Suppressor macrophage treated with lipopolysaccharide for 1 hour (primary cell): Measurements from ENCODE around the gene GRIP2.
A peak's percentile ranks its signal among the peaks of the same experiment; 100 is the strongest.

Experiments
- DNase-seq, 3 donors: peaks; one replicate each; pipeline ENCODE4 v3.0.0-alpha.2; 2020 to 2022

Gene GRIP2

DNA sequence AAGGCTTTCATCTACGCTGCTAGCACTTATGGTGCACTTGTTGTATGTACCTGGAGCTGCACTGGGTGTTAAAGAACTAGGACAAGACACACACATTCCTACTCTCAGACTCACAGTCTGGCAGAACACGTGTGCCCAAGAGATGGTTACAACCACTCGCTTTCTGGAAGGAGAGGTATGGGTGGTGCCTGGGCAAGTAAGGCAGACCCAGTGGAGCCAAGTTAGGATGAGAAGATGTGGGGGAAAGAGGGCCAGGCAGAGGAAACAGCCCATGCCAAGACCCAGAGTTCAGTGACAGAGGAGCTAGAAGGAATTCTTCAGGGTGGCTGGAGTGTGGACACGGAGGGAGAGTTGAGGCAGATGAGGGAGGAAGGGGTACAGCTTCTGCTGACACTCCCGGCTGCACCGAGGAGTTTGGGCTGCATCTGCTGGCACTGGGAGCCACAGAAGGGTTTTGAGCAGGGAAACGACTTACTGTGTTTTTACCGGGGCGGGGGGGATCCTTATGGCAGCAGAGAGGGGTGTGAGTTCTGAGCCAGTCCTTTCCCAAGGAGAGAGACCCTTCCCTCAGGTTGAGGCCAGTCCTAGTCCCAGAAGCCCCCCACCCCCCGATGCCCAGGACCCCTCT is 59.0 kb downstream of the GRIP2 start:
- no peak for DNase-seq

- DNase-seq: no peak
Observed at GRCh38 chr3:14480207-14481017, 59.7 kb downstream of the GRIP2 start.

- DNase-seq: no peak
Observed at GRCh38 chr3:14479591-14479990, 60.6 kb downstream of the GRIP2 start.

DNA sequence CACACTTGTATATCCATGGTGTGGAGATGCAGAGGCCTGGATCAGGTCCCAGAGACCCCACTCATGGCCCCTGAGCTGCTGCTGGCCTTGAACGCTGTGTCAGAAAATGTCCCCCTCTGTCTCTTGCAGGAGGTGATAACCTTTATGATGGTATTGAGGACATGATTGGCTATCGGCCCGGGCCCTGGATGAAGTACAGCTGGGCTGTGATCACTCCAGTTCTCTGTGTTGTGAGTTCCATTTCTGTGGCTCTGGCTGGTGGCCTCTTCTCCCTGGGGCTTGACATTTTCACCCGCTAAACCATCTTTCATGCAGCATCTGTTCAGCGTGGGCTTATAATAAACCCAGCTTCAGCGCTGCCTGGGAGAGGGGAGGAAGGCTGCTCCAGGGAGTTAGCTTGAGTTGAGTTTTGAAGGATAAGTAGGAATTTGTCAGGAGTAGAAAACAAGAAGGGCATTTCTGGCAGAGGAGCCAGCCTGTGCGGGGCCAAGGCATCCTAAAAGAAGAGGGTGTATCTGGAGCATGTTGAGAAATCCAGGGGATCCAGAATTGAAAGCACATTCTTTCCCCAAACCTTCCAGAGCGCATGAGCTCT is 61.1 kb downstream of the GRIP2 start:
- no peak for DNase-seq

GRCh38 chr3:14477311-14477935 is 62.7 kb downstream of the GRIP2 start:
- no peak for DNase-seq

- no peak for DNase-seq
Observed at GRCh38 chr3:14476583-14477265, 63.4 kb downstream of the GRIP2 start.

DNA sequence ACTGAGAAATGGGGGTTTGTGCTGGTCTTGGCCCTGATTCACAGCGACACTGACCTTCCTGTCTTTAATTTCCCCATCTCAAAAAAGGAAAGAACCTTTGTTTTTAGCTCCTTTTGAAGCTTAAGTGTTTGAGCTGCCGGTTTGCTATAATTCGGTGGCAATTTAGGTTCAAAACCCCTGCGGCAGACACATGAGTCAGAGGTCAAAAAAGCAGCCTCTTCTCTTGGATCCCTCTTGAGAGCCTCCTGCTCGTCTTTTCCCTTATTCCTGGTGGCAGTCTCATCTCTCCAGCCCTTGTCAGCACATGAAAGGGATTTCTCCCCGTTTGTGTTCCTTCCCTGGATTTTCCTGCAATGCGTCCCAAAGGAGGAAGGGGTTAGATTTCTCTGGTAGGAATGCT is 64.5 kb downstream of the GRIP2 start:
- DNase-seq: no peak

DNA sequence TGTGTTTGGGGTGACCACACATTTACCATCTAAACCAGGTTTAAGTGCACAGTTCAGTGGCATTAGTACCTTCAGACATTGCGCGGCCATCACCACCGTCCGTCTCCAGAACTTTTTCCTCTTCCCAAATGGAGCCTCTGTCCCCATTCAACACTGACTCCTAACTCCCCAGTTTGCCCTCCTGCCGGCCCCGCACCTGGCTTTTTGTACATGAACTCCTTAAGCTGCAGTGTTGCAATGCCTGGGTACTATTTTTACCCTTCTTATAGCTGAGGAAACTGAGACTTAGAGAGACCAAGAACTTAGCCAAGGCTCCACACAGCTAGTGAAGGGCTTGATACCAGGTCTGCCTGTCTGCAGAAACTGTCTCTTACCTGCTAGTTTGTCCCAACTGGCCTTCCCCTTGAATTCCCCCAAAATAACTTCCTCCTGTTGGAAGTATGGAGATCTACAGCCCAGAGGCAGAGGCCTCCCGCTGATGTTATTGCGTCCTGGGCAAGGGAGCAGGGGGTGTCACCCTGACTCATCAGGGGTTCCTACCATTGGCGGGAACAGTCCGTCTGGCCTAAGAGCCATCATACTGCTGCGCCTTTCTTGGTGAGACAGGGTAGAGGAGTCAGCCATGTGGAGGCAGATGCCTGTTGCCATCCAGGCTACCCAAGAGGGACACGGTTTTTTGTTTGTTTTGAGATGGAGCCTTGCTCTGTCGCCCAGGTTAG is 65.6 kb downstream of the GRIP2 start:
- DNase-seq: no peak

- no peak for DNase-seq
Observed at GRCh38 chr3:14473411-14473891, 66.7 kb downstream of the GRIP2 start.

DNA sequence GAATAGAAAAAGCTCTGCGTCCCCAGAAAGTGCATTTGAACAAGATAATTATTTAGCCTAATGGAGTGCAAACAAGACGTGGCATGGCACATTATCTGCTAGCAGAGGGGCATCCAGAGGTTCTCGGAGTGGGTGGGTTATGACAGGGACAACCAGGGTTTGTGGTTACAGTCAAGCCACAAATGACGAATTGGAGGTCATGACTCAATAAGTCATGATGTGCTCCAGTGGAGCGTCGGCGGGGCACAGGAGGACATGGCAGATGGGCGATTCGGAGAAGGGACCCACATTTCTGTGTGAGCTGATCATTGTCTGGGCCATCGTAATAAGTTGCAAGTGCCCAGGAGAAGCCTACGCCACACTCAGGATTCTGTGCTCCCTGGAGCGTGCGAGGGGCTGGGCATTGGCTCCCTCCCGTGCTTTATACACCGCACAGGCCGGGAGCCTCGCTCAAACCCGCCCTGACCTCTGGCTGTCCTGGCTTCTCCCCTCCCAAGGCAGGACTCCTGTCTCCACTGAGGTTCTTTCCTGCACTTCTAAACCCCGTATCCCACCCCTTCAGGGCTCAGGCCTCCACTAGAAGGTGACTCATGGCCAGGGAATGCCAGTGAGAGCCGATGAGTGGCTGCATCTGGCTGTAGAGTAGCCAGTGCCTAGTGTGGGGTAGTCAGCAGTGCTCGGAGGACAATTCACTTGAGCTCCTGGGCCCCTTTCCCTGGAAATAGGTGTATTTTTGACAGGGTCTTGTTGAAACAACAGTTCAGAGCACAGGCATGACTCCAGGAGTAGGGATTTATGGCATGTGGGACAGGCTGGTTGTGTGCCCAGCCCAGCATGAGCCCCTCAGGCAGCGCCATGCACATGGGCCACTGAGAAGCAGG is 67.4 kb downstream of the GRIP2 start:
- peak; percentile 77 to 80 (median 78) for DNase-seq

DNA sequence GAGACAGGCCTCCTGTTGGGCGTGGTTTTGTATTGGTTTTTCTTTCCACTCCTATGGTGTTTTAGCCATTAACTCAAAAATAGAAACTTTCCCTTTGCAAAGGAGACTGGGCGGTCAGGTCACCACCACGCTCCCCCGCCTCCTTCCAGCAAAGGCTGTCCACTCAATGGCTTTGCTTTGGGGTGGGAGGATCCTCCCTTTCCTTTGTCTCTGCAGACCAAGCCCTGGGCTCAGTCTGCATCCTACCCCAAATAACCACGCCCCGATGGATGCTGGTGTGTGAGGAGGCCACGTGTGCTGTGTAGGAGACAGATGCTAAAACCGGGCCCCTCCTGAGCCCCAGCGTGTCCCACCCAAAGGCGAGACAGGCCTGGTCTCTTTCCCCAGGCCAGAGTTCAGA is 68.5 kb downstream of the GRIP2 start:
- no peak for DNase-seq

DNA sequence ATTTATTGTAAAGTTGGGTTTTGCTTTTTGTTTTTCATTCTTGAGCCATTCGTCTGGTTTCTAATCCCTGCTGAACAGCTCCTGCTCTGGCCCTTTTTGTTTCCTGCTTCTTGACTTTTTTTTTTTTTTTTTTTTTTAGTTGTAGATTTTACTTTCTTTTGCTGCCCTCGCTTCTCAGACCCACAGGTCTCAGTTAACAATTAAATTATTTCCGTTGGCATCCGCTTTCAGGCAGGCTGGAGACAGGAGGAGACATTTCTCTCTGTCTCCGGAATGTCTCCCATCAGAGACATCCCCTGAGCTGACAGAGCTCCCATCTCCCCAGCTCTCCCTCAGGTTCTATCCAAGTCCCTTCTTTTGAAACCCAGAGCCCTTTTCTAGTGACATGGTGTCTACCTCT is 69.1 kb downstream of the GRIP2 start:
- no peak for DNase-seq

- no peak for DNase-seq
Observed at GRCh38 chr3:14470461-14470860, 69.7 kb downstream of the GRIP2 start.

DNA sequence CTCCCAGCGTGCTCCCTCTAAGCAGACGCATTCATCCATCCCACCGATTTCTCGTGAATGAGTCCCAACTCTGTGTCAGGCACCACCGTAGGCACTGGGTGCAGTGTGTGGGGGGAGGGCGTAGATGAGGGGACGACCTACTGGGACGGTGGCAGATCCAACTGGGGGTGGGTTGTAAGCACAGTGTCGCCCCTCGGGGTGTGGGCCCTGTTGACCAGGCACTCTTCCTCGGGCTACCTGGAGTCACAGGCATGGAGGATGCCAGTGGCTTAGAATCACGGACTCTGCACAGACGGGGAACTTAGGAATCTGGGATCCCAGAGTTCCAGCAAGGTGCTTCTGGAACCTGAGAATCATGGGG is 71.5 kb downstream of the GRIP2 start:
- DNase-seq: no peak

DNA sequence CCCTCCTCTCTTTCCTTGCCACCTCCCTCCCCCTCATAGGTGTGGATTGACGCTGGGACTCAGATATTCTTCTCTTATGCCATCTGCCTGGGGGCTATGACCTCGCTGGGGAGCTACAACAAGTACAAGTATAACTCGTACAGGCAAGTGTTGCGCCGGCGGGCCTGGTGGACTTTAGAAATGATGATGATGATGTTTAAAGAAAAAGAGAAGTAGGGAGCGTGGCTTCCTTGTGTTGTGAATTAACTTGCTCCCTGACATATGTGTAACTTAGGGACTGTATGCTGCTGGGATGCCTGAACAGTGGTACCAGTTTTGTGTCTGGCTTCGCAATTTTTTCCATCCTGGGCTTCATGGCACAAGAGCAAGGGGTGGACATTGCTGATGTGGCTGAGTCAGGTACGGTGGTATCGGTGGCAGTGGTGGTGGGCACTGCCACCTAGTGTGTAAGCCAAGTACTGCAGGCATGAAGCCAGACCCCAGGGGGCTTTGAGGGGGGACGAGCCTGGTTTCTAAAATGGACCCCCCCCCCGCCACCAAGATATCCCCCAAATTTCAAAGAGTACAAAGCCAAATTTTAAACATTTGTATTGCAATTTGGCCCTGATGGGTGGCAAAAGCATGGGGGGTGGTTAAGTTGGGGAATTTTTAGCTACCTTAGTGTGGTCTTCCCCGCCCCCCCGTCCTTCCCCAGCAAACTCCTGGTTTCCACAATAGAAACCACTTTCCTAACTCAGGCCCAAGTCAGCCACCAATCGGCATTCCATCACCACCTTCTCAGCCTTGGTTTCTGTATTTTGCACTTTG is 72.1 kb downstream of the GRIP2 start:
- DNase-seq: peak in 2 of 3 donors; percentile 27 to 31

DNA sequence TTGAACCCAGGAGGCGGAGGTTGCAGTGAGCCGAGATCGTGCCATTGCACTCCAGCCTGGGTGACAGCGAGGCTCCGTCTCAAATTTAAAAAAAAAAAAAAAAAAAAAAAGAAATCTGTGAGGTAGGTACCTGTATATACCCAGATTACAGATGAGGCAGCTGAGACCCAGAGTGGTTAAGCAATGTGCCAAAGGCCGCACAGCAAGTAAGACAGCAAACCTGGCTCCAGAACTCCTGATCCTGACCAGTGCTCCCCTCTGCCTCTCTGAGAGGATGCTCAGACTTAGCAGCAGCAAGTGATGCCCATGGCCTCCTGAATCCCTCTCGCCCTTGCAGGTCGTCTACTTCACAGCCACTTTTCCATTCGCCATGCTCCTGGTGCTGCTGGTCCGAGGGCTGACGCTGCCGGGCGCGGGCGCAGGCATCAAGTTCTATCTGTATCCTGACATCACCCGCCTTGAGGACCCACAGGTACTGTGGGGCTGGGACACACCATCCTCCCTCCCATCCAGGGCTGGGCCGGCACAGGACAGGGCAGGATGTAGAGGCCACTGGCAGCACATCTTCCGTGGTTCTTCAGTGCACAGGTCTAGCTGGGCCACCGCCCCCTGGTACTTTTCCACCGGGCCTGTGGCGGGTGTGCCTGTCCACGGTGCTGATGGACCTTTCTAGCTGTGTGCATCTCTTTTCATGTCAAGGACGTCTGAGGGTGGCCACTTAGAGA is 73.8 kb downstream of the GRIP2 start:
- no peak for DNase-seq

DNA sequence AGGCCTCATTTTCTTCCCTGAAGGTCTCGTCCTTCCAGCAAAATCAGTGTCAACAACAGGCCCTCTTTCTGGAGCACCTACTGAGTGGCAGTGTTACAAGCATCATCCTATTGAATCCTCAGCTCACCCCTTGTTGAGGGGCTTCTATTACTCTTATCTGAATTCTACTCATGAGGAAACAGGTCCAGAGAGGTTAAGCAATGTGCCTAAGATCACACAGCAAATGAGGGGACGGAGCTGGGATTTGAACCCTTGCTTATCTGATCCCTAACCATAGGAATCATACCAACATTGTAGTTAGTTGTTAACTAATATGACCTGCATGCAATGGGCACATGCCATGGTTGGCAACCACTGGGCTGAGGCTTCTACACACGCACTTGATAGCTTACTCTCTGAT is 74.7 kb downstream of the GRIP2 start:
- no peak for DNase-seq

DNA sequence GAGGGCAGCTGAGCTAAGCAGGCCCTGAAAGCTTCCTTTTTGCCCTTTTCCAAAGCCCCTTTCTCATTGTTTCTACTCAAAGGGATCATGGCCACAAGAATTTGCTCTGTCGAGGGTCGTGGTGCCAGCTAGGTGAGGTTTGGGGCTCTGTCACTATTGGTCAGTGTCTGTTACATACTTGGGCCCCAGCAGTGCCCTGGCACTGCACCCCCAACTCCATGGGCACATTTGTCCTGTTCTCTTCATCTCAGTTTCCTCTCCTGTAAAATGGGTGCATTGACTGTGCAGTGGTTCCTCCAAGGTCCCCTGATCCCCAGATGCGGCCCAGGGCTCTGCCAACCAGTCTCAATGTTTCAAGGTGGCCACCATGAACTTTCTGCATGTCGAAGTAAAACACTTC is 75.6 kb downstream of the GRIP2 start:
- no peak for DNase-seq

GRCh38 chr3:14464141-14464465 is 76.0 kb downstream of the GRIP2 start:
- peak; percentile 26 to 39 (median 28) for DNase-seq
